PC-3 (cell line): ENCODE data around the gene PPP1R3G. TPM values are rescaled to one million over a fixed set of nuclear protein-coding genes. Genes with fewer than 3 reads are reported as not detected.

Experiments used
- ATAC-seq: fragments of 200-7000 bp; cut with Tn5 transposase; 2 replicates; pipeline ENCODE4 v1.9.1; 2020; ENCODE audit warnings: mild to moderate bottlenecking, moderate library complexity
- BruUV-seq: library from RNA; stranded (reverse); fragments of 400-500 nt; replicated peaks from 2 replicates; lab custom pipeline; 2021; lab: Mats Ljungman, UMichigan
- CTCF ChIA-PET: fragments of 300-600 bp; sonication (Branson Sonifier 250); formaldehyde crosslinking; loops from one replicate; lab custom pipeline; 2022; ENCODE audit warnings: antibody characterized with exemption; lab: Charles Lee
- POLR2A ChIA-PET: fragments of 300-600 bp; sonication (Branson Sonifier 250); formaldehyde crosslinking; loops from one replicate; lab custom pipeline; 2022; ENCODE audit warnings: antibody characterized with exemption; ENCODE audit not compliant: unreplicated experiment; lab: Charles Lee
- DNase-seq: peaks from one replicate; pipeline ENCODE4 v3.0.0-alpha.2; 2015
- H2AFZ ChIP-seq: fragments of 300-600 bp; sonication (generic); 2 replicates; pipeline ENCODE4 v1.6.0; 2016; ENCODE audit warnings: antibody characterized with exemption, low read length
- H3F3A ChIP-seq: fragments of 300-600 bp; sonication (generic); one replicate; pipeline ENCODE4 v1.6.0; 2017; ENCODE audit warnings: antibody characterized with exemption, low read length, control low read depth, mild to moderate bottlenecking; ENCODE audit not compliant: unreplicated experiment
- H3K27ac ChIP-seq: fragments of 300-600 bp; sonication (generic); 2 replicates; pipeline ENCODE4 v1.5.1; 2016; ENCODE audit warnings: mild to moderate bottlenecking, low read length
- H3K27me3 ChIP-seq: fragments of 300-600 bp; sonication (generic); 2 replicates; pipeline ENCODE4 v1.6.1; 2016; ENCODE audit warnings: low read length, mixed read lengths
- H3K36me3 ChIP-seq: fragments of 300-600 bp; sonication (generic); 2 replicates; pipeline ENCODE4 v1.6.1; 2016; ENCODE audit warnings: low read depth, mixed run types, low read length, mixed read lengths
- H3K4me1 ChIP-seq: fragments of 300-600 bp; sonication (generic); 2 replicates; pipeline ENCODE4 v1.5.1; 2016; ENCODE audit warnings: low read length; ENCODE audit not compliant: insufficient read depth
- H3K4me2 ChIP-seq: fragments of 300-600 bp; sonication (generic); 2 replicates; pipeline ENCODE4 v1.6.0; 2016; ENCODE audit warnings: low read length
- H3K4me3 ChIP-seq: fragments of 300-600 bp; sonication (generic); 2 replicates; pipeline ENCODE4 v1.5.1; 2016; ENCODE audit warnings: mild to moderate bottlenecking, low read length, mixed read lengths
- H3K79me2 ChIP-seq: fragments of 300-600 bp; sonication (generic); 2 replicates; pipeline ENCODE4 v1.6.1; 2017; ENCODE audit warnings: low read length, mixed read lengths
- H3K9ac ChIP-seq: fragments of 300-600 bp; sonication (generic); 2 replicates; pipeline ENCODE4 v1.6.0; 2016; ENCODE audit warnings: mild to moderate bottlenecking, low read length
- H3K9me2 ChIP-seq: fragments of 300-600 bp; sonication (generic); replicated peaks from 2 replicates; pipeline ENCODE4 v1.6.1; 2016; ENCODE audit warnings: mixed run types, low read length, mixed read lengths
- H3K9me3 ChIP-seq: fragments of 300-600 bp; sonication (generic); 2 replicates; pipeline ENCODE4 v1.6.1; 2016; ENCODE audit warnings: low read length, mixed read lengths
- H4K20me1 ChIP-seq: fragments of 300-600 bp; sonication (generic); 2 replicates; pipeline ENCODE4 v1.6.1; 2016; ENCODE audit warnings: low read length, mixed read lengths
- CTCF ChIP-seq: fragments of 300-600 bp; sonication (generic); conservative IDR thresholded peaks from 2 replicates; pipeline ENCODE4 v1.5.1; 2017; ENCODE audit warnings: antibody characterized with exemption, low read depth, mild to moderate bottlenecking, low read length
- EZH2 ChIP-seq: fragments of 300-600 bp; sonication (generic); IDR thresholded peaks from one replicate; pipeline ENCODE4 v1.6.1; 2017; ENCODE audit warnings: antibody characterized with exemption, mild to moderate bottlenecking, low read length; ENCODE audit not compliant: unreplicated experiment
- EZH2phosphoT487 ChIP-seq: fragments of 300-600 bp; sonication (generic); IDR thresholded peaks from 2 replicates; pipeline ENCODE4 v1.6.1; 2018; ENCODE audit warnings: mild to moderate bottlenecking, antibody characterized with exemption, low read length, borderline replicate concordance
- intact Hi-C: fragments of 100-400 bp; cut with micrococcal nuclease; formaldehyde crosslinking; loops from 2 replicates; pipeline ENCODE4 v1.9.0; 2023
- total RNA-seq: library from RNA; depleted of rRNA; stranded (reverse); fragments of >200 nt; gene quantifications from 2 replicates; pipeline ENCODE4 v1.2.3, GENCODE V29; 2014

PPP1R3G gene
- total RNA-seq, 1 experiment from 2014 or later, result 2.8 TPM

GRCh38 chr6:5091210-5092069 lies 6.3 kb downstream of the PPP1R3G start:
- POLR2A ChIA-PET, result no interaction called here

GRCh38 chr6:5093231-5094015 lies 8.3 kb downstream of the PPP1R3G start:
- Histone ChIP-seq H3K27ac (no peak overlapping the region), H3K9me2 (no peaks in the 10 kb centered on the region), H3K9me3 (no peaks in the 10 kb centered on the region), H3K4me3 (no peak overlapping the region), H3K27me3 (no peaks in the 10 kb centered on the region), H3K36me3 (no peaks in the 10 kb centered on the region), H3K4me1 (peaks cover 17% of the 10 kb centered on the region), H3K9ac (no peak overlapping the region), H3K4me2 (no peak overlapping the region), H3F3A (no peaks in the 10 kb centered on the region), H4K20me1 (no peaks in the 10 kb centered on the region), H2AFZ (no peak overlapping the region), H3K79me2 (no peaks in the 10 kb centered on the region)
- ChIA-PET POLR2A (no interaction called here), CTCF (no interaction called here)
- BruUV-seq, result no TSS peak
- no peak for TF ChIP-seq EZH2
- TF ChIP-seq EZH2phosphoT487, result no peak
- no peak for TF ChIP-seq CTCF
- intact Hi-C loops, result no loop called here
- DNase-seq (no peak), ATAC-seq (no peak)

More at GRCh38 chr6:5091210-5092069, 6.3 kb downstream of the PPP1R3G start:
- Histone ChIP-seq H3K4me1 (peaks cover 17% of the 10 kb centered on the region), H4K20me1 (no peaks in the 10 kb centered on the region), H3K36me3 (no peaks in the 10 kb centered on the region), H2AFZ (no peak overlapping the region), H3K9me3 (no peaks in the 10 kb centered on the region), H3K27me3 (no peaks in the 10 kb centered on the region), H3F3A (no peaks in the 10 kb centered on the region), H3K79me2 (no peaks in the 10 kb centered on the region), H3K4me2 (no peak overlapping the region), H3K9me2 (no peaks in the 10 kb centered on the region), H3K4me3 (no peak overlapping the region), H3K9ac (no peak overlapping the region), H3K27ac (no peak overlapping the region)
- ATAC-seq (no peak), DNase-seq (no peak)
- BruUV-seq, result no TSS peak
- CTCF ChIA-PET, result no interaction called here
- intact Hi-C loops, result no loop called here
- TF ChIP-seq EZH2 (no peak), CTCF (no peak), EZH2phosphoT487 (no peak)
